Stimulated activated CD8-positive, alpha-beta memory T cell treated with anti-CD3 and anti-CD28 coated beads, Interleukin-7, amount 100 ng/mL, for 48 hours (primary cell): ENCODE measurements around the gene RFNG.

Experiments used
- DNase-seq, 2 donors: peaks; one replicate each; pipeline ENCODE4 v3.0.0-alpha.2; 2020; ENCODE audit warnings: low read depth in 1 of 2; ENCODE audit errors: extremely low read depth in 1 of 2

RFNG gene, protein sequence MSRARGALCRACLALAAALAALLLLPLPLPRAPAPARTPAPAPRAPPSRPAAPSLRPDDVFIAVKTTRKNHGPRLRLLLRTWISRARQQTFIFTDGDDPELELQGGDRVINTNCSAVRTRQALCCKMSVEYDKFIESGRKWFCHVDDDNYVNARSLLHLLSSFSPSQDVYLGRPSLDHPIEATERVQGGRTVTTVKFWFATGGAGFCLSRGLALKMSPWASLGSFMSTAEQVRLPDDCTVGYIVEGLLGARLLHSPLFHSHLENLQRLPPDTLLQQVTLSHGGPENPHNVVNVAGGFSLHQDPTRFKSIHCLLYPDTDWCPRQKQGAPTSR

DNA sequence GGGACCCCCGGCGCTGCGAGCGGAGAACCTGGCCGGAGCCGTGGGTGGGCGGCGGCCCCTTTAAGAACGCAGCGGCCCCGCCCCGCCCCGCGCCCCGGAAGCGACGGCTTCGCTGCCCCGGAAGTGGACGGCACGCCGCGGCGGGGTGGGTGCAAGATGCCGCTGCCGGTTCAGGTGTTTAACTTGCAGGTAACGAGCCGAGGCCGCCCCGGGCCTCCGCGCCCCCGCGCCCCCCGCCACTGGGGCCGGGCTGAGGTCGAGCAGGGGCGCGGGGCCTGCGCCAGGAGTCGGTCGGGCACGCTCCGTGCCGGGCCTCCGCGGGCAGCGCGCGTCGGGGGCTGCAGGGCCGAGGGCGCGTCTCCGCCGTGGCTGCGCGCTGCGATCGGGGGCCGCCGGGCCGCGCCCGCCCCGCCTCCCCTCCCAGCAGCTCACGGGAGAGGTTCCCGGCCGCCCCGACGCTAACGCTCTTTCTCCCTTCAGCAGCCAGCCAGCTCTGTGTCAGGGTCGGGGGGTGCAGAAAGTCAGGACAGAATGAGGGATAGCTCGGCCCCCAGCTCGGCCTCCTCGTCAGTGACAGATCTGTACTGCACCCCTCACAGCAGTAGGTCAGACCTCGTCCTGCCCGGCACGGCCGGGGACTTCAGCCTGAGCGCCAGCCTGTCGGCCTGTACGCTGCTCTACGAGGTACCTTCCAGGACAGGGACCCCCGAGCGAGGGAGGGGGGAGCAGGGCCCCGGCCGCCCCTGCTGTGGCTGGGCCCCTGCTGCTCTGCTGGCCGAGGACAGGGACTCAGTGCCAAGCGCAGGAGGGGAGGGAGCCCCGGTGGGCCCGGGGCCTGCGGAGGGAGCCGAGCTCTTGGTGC lies at the start of gene RFNG, which contains the start of gene GPS1:
TSS of gene RFNG (minus strand) at position 36 of the 862 bp plus-strand sequence. CDS start 45 bp downstream, outside the sequence.
TSS of gene GPS1 (plus strand) at position 123 of the 862 bp plus-strand sequence. CDS start at position 157, 34 bp downstream.
- peak; percentile 76 to 78 for DNase-seq

DNA sequence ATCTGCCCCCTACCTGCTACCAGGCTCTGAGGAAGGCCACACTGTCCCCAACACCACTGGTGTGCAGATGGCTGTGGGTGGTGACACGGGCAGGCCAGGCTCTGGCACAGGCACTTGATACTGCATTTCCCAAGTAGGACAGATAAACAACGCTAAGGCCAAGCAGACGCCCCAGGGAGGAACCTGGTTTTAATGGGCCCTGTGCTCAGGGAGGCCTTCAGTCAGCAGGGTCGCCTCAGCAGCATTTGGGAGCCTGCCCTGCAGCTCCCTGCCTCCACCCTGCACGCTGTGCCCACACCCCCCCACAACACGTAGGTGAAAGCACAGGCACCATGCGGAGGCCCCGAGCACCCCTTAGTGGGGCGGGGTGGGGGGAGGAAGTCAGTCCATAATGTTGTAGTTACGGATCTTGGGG lies 49.7 kb upstream of the RFNG start:
- no peak for DNase-seq

DNA sequence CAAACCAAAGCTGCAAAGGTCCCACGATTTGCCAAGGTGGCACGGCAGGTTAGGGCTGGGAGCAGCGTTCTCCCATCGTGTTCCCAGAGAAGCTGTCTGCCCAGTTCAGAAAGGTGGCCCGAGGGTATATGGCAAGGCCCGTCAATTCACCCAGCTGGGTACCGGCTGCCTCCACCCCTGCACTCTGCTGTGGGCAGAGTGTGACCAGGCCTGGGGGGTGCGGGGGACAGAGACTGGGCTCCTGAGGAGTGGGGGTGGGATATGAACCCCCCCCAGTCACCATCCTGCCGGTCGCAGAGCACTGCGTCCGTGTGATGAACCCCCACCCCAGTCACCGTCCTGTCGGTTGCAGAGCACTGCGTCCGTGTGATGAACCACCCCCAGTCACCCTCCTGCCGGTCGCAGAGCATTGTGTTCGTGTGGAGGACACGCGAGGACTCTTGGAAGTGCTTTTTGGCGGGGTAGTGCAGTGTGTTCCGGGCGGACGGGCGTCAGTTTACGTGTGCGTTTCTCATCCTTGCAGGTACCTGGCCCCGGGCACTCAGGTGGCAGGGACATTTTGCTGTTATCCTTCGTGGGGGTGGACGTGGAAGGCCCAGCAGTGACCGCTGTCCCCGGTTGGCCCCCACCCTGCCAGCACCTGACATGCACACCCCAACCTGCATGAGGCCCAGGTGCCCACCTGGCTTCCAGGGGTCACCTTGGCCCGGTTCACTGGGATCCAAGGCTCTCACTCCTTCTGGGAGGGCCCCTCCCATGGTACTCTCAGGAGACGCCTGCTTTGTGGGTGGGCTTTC lies 49.1 kb upstream of the RFNG start:
- no peak for DNase-seq

DNA sequence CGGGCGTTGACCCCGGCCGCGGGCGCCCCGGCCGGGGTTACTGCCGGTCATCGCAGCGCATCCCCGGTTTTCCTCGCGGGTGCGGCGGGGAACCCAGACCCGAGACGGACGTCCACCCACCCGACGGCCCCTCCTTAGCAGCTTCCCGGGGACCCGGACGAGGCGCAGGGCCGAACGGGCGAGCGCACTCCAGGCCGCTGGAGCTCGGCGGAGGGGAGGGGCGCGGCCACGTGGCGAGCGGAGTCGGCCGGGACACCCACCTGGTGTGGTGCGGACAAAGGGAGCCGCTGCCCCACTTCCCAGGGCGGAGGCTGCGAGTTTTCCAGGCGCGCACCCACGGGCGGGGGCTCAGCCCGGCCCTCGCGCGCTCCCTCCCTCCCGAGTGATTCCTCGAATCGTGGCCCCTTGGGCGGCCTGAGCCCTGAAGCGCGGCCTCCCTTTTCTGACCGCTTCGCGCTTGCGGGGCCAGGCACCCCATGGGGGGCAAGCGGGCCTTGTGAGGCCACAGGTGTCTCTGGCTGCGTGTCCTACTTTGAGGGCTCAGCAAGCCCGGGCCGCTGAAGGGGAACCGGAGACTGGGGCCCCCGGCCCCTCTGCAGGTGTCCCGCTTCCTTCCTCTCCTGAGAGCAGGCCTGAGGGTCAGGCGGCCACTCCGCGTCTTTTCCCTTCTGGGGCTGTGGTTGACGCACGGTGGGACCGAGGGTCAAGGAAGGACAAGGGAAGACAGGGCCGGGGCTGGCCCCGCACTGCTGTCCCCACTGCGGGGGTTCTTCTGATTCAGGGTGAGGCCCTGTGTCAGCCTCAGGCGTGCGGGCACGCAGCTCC lies 47.5 kb upstream of the RFNG start:
- no peak for DNase-seq

DNA sequence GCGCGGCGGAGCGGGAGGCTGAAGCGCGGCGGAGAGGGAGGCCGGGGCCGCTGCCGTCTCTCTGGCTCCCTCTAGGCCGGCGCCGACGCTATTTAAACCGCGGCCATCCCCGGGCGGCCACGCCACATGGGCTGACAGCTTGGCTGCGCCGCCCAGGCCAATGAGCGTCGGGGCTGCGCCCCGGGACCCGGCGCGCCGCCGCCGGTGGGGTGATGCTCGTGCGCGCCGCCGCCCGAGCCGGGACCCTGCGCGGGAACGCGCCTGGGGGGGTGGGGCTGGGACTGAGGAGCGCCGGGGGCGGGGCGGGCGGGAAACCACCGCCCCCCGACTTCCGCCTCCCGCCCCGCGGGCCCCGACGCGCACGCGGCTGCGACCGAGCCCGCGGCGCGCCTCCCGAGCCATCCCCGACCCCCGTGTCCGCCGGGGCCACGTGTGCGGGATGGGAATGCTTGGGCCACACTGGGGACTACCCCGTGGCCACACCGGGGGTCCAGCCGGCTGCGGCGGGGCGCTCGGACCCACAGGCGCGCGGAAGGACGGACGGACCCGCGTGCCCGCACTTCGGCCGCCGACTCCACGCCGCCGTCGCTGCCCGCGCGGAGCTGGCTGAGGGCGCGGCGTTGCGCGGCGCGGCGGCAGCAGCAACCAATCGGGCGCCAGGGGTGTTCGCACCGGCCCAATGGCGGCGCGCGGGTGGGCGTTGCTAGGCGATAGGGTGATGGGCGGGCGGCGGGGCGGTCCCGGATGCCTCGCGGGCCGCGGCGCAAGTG lies 46.7 kb upstream of the RFNG start, which contains the start of gene FASN:
TSS of gene FASN (minus strand) at position 68 of the 770 bp plus-strand sequence. CDS start 1,791 bp downstream, outside the sequence.
- DNase-seq = peak; percentile 87 to 91

DNA sequence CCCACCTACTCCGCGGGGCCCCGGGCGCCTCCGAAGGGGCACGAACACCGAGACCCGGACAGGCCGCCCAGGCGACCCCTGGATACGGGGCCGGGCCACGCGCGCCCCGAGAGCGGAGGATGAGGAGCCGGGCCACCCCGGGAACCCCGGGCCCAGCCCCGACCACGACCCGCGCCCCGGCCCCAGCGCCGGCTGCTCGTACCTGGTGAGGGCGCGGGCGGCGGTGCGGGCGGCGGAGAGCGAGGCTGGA lies 46.2 kb upstream of the RFNG start:
- DNase-seq = no peak

DNA sequence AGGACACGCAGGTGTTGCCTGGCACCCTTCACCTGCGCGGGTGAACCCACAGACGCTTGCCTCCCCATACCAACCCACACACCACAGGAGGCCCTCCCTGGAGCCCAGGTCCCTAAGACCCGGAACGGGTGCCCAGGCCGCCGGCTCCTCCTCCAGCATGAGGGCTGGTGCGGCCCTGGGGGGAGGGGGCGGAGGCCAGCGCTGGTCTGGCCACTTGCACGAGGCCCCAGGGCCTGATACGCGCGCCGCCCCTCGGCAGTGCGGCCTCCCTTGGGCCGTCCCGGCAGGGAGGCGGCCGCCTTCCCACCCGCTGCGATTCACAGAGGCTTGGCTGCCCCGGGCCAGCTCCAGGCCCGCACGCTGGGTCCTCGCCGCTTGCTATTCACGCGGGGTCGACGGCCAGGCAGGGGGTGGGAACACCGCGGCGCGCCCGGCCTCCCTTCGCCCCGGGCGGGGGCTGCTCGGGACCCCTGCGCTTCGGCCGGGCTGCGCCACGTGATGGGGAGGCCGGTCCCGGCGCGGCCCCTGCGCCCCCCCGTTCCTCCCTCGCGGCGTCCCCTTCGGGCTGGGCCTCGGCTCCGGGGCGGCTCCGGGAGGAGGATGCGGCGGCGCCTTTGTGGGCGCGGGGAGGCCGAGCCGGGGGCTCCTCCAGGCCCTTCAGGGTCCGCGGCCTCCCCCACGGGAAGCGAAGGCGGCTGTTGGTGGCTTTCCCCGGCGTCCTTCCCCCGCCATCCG lies 45.7 kb upstream of the RFNG start:
- DNase-seq = peak in 1 of 2 donors; percentile 25

DNA sequence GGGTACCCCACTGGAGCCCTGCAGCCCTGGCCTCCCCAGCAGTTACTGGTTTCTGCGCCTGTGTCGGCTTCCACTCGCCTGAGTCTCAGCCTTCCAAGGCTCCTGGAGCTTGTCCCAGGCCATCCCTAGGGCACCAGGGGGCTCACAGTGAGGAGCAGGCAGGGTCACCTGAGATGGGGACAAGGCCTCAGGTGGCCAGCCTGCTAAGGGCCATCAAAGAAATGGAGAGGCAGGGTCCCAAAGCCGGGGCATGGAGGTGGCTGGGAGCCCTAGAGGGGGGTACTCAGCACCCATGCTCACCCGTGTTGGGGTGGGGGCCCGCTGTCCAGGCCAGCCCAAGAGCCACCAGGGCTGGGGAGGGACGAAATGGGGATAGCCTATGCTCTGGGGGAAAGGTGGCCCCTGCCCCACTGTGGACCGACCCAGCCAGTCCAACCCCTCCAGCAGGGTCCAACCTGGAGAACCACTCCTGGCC lies 45.1 kb upstream of the RFNG start:
- no peak for DNase-seq

DNA sequence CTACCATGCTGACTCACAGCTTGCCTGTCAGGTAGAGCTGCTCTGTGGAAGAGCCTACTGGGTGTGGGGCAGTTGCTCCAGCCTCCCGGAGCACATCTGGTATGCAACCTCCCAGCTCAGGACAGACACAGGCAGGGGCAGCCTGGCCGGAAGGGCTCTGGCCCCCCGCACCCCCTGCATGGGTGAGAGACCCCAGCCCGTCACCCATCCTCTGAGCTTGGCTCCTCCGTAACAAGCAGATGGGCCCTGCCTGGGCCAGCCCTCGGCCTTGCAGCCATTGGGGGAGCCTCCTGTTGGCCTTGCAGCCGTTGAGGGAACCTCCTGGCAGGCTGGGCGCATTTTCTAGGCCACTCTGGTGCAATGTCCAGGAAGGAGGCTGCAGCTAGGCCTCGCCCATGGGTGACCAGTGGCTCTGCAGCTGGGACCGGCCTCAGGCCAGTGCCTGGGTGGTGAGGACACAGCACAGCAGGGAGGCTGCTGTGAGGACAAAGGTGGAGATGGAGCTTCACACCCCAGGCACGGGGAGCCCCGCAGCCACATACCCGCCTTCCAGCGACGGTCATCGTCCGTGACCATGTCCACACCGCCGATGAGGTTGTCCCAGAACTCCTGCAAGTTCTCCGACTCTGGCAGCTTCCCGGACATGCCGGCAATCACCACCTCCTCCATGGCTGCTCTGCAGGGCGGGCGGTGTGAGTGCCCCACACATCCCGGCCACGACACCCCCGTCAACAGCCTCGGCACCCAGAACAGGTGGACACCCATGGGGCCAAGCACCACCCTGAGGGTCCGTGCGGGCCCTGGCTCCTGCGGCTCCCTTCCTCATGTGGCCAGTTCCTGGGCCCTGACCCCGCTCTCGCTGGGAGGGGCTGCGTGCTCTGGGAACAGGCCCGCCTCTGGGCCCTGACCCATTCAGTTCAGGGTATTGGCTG lies 44.4 kb upstream of the RFNG start:
- DNase-seq = no peak

DNA sequence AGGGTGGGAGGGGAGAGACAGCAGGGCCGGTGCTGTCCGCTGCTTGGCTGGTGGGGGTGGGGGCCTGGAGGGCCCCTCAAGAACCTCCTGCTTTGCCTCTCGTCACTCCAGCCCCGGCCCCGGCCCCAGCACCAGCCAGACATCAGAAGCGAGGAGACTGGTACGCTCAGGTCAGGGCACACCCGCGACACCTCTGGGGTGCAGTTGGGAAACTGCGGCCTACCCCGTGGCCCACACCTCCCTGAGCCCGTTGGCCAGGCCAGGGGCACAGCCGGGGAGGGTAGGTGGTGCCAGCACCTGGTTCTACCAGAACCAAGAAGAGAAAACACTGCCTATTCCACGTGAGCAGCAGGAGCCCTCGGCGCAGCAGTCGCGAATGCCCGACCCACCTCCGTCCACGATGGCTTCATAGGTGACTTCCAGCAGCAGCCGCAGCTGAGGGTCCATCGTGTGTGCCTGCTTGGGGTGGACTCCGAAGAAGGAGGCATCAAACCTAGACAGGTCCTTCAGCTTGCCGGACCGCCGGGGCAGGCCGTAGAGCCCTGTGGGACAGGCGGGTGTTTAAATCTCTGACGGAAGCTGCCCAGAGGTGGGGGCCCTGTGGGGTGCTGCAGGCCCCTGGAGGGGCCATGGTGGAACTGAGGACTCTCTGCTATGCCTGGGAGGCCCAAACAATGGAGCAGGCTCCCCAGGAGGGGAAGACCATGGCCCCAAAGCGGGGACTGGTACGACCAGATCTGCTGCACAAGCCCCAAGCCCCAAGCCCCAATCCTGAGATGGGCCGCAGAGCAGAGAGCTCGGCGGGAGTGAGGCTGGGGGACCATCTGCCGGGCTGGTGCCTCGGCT lies 43.5 kb upstream of the RFNG start:
- DNase-seq = no peak

DNA sequence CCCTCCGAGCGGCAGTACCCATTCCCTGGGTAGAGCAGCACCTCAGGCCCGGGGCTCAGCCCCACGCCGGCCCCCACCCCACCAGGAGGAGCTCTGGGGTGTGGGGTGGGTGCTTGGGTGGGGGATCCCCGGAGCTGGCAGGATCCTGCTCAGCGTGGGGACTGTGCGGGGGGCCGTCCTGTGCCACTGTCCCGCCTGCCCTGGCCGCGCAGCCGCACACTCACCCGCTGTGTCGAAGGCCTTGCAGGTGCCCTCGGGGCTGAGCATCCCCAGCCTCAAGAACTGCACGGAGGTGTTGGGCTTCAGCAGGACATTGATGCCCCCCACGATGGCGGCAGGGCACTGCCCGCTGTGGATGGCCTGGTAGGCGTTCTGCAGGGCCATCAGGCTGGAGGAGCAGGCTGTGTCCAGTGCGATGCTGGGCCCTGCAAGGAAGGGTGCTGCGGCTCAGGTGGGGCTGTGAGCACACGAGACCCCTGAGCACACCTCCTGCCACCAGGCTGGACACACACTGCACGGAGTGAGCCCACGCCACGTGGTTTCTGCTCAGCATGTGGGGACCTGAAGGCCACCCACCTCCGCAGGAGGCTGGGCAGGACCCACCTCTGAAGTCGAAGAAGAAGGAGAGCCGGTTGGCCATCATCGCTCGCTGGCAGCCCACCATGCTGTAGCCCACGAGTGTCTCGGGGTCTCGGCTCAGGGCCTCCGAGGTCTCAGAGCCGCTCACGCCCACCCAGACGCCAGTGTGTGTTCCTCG lies 41.6 kb upstream of the RFNG start:
- no peak for DNase-seq

DNA sequence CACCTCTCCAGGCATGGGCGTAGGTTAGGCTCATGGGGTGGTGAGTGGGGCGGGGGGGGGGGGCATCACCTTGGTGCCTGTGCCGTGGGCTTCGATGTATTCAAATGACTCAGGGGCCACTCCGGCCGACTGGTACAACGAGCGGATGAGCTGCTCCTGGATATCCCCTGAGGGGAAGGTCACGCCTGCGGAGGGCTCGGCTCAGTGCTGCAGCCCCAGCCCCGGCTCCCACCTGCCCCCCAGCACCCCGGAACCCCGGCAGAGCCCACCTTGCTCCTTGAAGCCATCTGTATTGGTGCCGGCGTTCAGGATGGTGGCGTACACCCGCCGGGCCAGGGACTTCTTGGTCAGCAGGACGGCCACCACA lies 41.0 kb upstream of the RFNG start:
- no peak for DNase-seq

DNA sequence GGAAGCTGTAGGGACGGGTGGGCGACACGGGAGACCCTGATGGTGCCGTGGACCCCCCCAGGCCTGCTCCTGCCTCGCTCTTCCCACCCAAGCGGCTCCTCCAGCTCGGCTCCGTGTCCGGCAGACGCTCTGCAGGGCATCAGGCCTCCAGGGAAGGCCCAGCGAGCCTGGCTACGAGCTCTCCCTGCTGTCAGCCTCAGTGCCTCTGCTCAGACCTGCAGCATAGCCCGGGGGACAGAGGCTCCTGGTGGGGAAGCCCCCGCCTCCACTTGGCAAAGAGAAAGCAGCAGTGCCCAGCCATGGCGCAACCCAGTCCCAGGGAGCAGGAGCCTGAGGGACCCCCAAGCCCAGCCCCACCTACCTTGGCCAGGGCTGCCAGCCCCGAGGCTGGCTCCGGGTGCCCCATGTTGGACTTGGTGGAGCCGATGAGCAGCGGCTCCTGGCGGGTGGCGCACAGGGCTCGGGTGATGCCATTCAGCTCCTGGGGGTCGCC lies 40.5 kb upstream of the RFNG start:
- no peak for DNase-seq

DNA sequence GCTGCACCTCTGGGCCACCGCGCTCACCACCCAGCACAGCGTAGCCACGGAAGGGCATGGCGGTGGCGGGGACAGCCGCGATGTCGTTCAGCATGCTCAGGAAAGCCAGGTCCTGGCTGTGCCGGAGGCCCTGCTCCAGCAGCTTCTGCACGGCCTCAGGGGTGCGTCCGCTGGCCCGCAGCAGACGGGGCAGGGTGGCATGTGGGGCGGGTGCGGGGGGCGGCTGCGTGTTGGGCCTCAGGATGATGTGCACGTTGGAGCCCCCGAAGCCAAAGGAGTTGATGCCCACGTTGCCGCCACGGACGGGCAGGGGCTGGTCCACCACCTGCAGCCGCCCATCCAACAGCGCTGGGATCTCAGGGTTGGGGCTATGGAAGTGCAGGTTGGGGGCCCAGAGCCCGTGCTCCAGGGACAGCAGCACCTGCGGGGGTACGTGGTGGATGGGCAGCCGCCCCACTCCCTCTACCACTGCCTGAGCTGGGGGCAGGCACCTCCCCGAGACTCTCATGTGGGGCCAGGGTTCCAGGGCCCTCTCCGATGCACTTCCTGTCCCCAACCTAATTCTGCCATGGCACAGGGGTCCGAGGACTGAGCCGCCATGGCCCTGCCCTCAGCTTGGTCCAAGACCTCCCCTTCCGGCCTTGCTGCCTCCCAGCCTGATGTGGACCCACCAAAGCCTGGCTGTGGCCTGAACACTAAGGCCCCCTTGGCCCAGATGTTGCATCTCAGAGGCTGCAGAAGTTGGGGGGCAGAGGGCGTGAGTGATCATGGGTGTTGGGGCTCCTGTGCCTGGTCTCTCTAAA lies 39.9 kb upstream of the RFNG start:
- no peak for DNase-seq

DNA sequence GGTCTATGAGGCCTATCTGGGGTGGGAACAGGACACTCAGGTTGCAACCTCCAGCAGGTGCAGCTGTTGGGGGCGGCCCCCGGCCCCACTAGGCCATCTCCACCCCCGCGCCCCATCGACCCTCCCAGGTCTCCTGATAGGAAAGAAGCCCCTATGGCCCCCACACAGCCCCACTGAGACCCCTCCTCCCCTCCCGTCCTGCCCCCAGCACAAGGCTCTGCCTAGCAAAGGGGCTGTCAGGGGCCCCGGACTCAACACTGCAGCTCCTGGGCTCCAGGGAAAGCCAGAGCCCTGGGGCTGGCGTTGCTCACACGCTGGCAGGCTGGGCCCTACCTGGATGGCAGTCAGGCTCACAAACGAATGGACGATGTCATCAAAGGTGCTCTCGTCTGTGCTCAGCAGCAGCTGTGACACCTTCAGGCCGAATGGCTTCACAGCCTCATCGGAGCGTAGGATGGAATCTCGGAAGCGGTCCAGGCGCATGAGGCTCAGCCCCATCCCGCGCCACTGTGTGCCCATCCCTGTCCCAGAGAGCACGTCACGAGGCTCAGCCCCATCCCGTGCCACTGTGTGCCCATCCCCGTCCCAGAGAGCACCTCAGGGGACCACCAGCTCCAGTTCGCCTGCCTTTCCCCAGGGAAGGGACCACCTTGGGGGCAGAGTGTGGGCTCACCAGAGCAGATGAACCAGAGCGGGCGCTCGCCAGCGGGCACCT lies 39.1 kb upstream of the RFNG start:
- no peak for DNase-seq
